Breast epithelium (tissue), 4 donors: ENCODE data around the gene CADPS. TPM values are rescaled to one million over a fixed set of nuclear protein-coding genes. Genes with fewer than 3 reads are reported as not detected.

ENCODE experiments used
- DNase-seq, 2 donors: peaks; one replicate each; pipeline ENCODE4 v3.0.0-alpha.2; 2019; ENCODE audit warnings: low spot score in 2 of 2
- H3K27ac ChIP-seq, 2 donors: fragments of 200-600 bp; sonication (generic) in 1 of 2; one replicate each; pipeline ENCODE4 v1.5.1; 2016 to 2019; ENCODE audit warnings: mild to moderate bottlenecking in 1 of 2
- H3K27me3 ChIP-seq, 2 donors: fragments of 200-600 bp; sonication (generic) in 1 of 2; one replicate each; pipeline versions ENCODE4 v1.5.1 to v1.6.0; 2017 to 2019; ENCODE audit warnings: control low read depth in 1 of 2, mild to moderate bottlenecking in 1 of 2
- H3K36me3 ChIP-seq: fragments of 200-600 bp; one replicate; pipeline ENCODE4 v1.5.1; 2019
- H3K4me1 ChIP-seq, 2 donors: fragments of 200-600 bp; sonication (generic); one replicate each; pipeline ENCODE4 v1.5.1; 2016 to 2019; ENCODE audit warnings: control low read depth in 1 of 2
- H3K4me3 ChIP-seq, 3 donors: fragments of 200-600 bp; sonication (generic); 1 replicate in 2 of 3; 2 replicates in 1 of 3; pipeline ENCODE4 v1.5.1; 2016 to 2019; ENCODE audit warnings: mild to moderate bottlenecking in 3 of 3, moderate library complexity in 2 of 3
- H3K9me3 ChIP-seq, 2 donors: fragments of 200-600 bp; sonication (generic) in 1 of 2; one replicate each; pipeline ENCODE4 v1.5.1; 2016 to 2019; ENCODE audit warnings: control low read depth in 1 of 2
- CTCF ChIP-seq, 3 donors: fragments of 450-650 bp; IDR thresholded peaks; one replicate each; pipeline ENCODE4 v1.5.1; 2016 to 2017; ENCODE audit warnings: antibody characterized with exemption in 3 of 3, mild to moderate bottlenecking in 3 of 3, moderate library complexity in 3 of 3
- POLR2A ChIP-seq: fragments of 450-650 bp; IDR thresholded peaks from one replicate; pipeline ENCODE4 v1.6.1; 2016; ENCODE audit warnings: antibody characterized with exemption, mild to moderate bottlenecking, moderate library complexity
- POLR2AphosphoS5 ChIP-seq, 3 donors: sonication (generic); formaldehyde crosslinking; IDR thresholded peaks; one replicate each; pipeline ENCODE4 v1.6.1; 2017; ENCODE audit warnings: antibody characterized with exemption in 3 of 3
- intact Hi-C: fragments of 100-400 bp; cut with DNase I; formaldehyde crosslinking; loops from one replicate; pipeline ENCODE4 v1.15.1; 2023; ENCODE audit warnings: low total_unique reads
- total RNA-seq, 3 donors: library from RNA; depleted of rRNA; stranded (reverse); fragments of >200 nt; gene quantifications; one replicate each; pipeline ENCODE4 v1.1.0, GENCODE V29; 2016

Gene CADPS
- total RNA-seq, 3 donors from 2014 or later, result under 0.01 to 45.8 (median 0.15) TPM

DNA sequence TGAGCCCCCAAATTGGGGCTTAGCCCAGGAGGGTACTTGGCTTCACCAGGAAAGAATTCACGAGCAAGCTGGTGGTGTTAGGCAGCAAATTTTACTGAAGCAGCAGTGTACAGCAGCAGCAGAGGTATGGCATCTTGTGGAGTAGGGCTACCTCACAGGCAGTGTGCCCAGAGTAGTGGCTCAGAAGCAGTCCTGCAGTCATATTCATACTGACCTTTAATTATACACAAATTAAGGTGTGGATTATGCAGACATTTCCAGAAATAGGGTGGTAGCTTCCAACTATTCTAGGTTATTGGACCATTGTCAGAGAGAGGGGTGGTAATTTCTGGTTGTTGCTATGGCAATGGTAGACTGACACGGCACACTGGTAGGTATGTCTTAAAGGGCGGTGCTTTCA lies 20.7 kb upstream of the CADPS start:
- Histone ChIP-seq H3K9me3 (no peaks in the 10 kb centered on the region), H3K36me3 (no peaks in the 10 kb centered on the region), H3K4me3 (no peak overlapping the region), H3K4me1 (no peaks in the 10 kb centered on the region), H3K27me3 (no peaks in the 10 kb centered on the region), H3K27ac (no peak overlapping the region)
- DNase-seq, result no peak
- TF ChIP-seq POLR2A (no peak), CTCF (IDR thresholded peaks at IDR 0.05) (no peak), POLR2AphosphoS5 (IDR thresholded peaks at IDR 0.05) (no peak)
- intact Hi-C loops, result no loop called here

DNA sequence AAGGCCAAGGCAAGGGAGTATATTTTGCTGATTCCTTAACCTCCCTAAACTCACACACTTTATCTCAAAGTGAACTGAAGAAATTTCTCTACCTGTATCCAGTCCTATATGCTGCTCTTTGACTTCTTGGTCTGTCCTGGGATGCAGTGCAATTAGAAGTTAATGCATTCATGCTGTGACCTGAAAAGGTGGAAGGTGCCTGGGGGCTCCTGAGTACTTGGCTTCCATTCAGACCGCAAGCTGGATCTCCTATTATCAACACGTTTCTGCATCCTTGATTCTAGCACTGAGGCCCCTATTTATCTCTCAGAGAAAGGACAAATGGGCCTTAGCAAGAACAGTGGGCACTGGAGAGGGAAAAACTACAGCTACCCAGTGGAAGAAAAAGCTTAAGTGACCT lies 17.7 kb upstream of the CADPS start:
- intact Hi-C loops, result no loop called here
- Histone ChIP-seq H3K9me3 (no peaks in the 10 kb centered on the region), H3K27me3 (no peaks in the 10 kb centered on the region), H3K27ac (no peak overlapping the region), H3K4me1 (no peaks in the 10 kb centered on the region), H3K4me3 (no peak overlapping the region), H3K36me3 (no peaks in the 10 kb centered on the region)
- TF ChIP-seq CTCF (IDR thresholded peaks at IDR 0.05), result no peak
- no peak for TF ChIP-seq POLR2A
- no peak for DNase-seq

DNA sequence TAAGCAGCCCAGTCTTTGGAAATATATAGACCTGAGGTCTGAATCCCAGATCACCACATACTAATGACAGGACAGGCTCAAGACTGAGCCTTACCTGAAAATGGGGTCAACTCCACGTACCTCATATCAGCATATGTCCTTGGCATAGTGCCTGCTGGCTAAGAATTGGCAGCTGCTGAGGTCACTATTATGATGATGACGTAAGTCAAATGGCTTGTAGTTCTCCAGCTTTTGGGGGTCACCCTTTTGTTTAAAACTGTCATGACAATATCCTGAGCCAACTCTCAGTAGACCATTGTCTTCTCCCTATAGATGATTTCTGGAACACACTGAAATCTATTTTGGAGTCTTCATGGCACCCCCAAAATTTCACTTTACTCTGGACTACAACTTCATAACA lies 16.8 kb upstream of the CADPS start:
- Histone ChIP-seq H3K27me3 (no peaks in the 10 kb centered on the region), H3K4me3 (no peak overlapping the region), H3K36me3 (no peaks in the 10 kb centered on the region), H3K9me3 (no peaks in the 10 kb centered on the region), H3K27ac (no peak overlapping the region), H3K4me1 (no peaks in the 10 kb centered on the region)
- no peak for DNase-seq
- TF ChIP-seq CTCF (IDR thresholded peaks at IDR 0.05) (no peak), POLR2AphosphoS5 (IDR thresholded peaks at IDR 0.05) (no peak), POLR2A (no peak)
- intact Hi-C loops, result no loop called here

DNA sequence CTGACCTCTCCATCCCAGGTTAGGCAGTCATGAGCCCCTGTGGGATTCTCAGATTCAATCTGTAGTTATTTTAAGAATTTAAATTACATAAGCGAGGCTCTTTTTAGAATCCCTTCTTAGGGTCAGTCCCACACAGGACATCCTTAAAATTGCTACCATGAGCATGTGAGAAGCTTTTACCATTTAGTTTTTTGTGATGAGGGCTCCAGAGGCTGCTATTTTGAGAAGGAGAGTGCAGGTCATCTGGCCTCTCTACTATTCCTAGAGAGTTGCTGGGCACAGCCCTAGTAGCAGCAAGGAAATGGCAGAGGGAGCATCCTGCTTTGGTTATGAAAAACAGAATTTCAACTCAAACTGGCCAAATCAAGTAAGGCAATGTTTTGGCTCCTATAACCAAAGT lies 13.6 kb upstream of the CADPS start:
- no peaks in the 10 kb centered on the region for H3K36me3 ChIP-seq
- DNase-seq, result no peak
- TF ChIP-seq POLR2A (no peak), POLR2AphosphoS5 (IDR thresholded peaks at IDR 0.05) (no peak), CTCF (IDR thresholded peaks at IDR 0.05) (no peak)
- no peaks in the 10 kb centered on the region for H3K4me1 ChIP-seq
- H3K27me3 ChIP-seq, result no peaks in the 10 kb centered on the region
- intact Hi-C loops, result no loop called here
- no peaks in the 10 kb centered on the region for H3K9me3 ChIP-seq
- H3K27ac ChIP-seq, result no peak overlapping the region
- H3K4me3 ChIP-seq, result no peak overlapping the region

- no peaks in the 10 kb centered on the region for H3K4me1 ChIP-seq
- no peak overlapping the region for H3K4me3 ChIP-seq
- H3K36me3 ChIP-seq, result no peaks in the 10 kb centered on the region
- DNase-seq, result no peak
- no peak for TF ChIP-seq POLR2A
- no peak for TF ChIP-seq CTCF (IDR thresholded peaks at IDR 0.05)
- no peak for TF ChIP-seq POLR2AphosphoS5 (IDR thresholded peaks at IDR 0.05)
- intact Hi-C loops, result no loop called here
- H3K27ac ChIP-seq, result no peak overlapping the region
- H3K9me3 ChIP-seq, result no peaks in the 10 kb centered on the region
- H3K27me3 ChIP-seq, result no peaks in the 10 kb centered on the region
These were observed 13.0 kb upstream of the CADPS start for GRCh38 chr3:62888180-62888579.
